Rectal smooth muscle tissue (tissue), 1 donor: Measurements from ENCODE around the gene NAT10.
A peak's percentile ranks its signal among the peaks of the same experiment; 100 is the strongest.

ENCODE experiments used
- H3K27ac ChIP-seq: one replicate; pipeline ENCODE4 v1.7.0; 2013; ENCODE audit warnings: low read depth, low read length, inconsistent platforms
- H3K27me3 ChIP-seq: one replicate; pipeline ENCODE4 v1.7.0; 2013; ENCODE audit warnings: low read length; ENCODE audit not compliant: control insufficient read depth, insufficient read depth
- H3K36me3 ChIP-seq: one replicate; pipeline ENCODE4 v1.7.0; 2013; ENCODE audit warnings: low read length; ENCODE audit not compliant: control insufficient read depth, insufficient read depth
- H3K4me1 ChIP-seq: one replicate; pipeline ENCODE4 v1.7.0; 2013; ENCODE audit warnings: low read length; ENCODE audit not compliant: control insufficient read depth, insufficient read depth
- H3K4me3 ChIP-seq: one replicate; pipeline ENCODE4 v1.7.0; 2013; ENCODE audit warnings: low read length
- H3K9ac ChIP-seq: one replicate; pipeline ENCODE4 v1.7.0; 2013; ENCODE audit warnings: low read length

The NAT10 gene

DNA sequence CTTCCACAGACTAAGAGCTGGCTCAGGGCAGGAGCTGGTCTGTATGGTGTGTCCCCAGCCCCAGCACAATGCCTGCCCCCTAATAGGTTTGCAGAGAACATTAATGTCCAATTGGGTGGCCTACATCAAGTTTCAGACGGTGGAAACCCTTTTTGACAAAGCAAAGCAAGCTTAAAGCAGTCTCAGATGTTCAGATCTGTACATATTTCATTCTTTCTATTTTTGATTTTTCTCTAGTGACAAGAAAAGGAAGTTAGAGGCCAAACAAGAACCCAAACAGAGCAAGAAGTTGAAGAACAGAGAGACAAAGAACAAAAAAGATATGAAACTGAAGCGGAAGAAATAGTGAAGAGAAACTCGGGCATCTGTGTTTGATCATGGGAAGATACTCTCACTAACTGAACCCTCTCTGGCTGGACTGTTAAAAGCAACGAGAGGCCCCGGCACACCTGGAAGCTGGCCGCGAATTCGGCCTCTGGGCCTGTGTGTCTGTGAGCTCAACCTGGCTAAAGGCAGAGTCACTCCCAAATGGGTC lies 40.5 kb downstream of the NAT10 start:
- Histone ChIP-seq H3K4me3 (no peak overlapping the region), H3K9ac (no peak overlapping the region)

DNA sequence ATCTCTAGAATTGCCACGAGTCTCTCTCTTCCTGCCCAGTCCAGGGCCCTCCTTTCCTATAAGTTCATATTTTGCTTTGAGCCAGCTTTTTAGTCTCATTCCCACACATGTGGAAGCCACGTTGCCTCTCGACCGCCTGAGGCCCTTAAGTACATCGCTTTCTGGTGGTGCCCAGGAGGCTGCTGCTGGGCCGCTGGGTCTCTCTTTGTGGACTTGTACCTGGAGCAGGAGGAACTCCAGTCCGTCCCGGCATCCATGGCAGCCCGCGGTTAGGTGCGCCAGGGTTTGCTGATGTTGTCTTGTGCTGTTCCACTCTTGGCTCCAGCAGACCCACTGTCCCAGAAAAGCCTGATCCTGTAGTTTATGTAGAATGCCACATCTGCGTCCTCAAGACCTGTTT lies 41.0 kb downstream of the NAT10 start:
- H3K9ac ChIP-seq = no peak overlapping the region
- peaks cover 46% of the 10 kb centered on the region for H3K36me3 ChIP-seq
- H3K27me3 ChIP-seq = no peaks in the 10 kb centered on the region
- no peaks in the 10 kb centered on the region for H3K4me1 ChIP-seq
- H3K27ac ChIP-seq = no peak overlapping the region
- no peak overlapping the region for H3K4me3 ChIP-seq

More for the DNA sequence above, 40.5 kb downstream of the NAT10 start:
- peaks cover 51% of the 10 kb centered on the region for H3K36me3 ChIP-seq
- no peaks in the 10 kb centered on the region for H3K27me3 ChIP-seq
- no peak overlapping the region for H3K27ac ChIP-seq
- H3K4me1 ChIP-seq = no peaks in the 10 kb centered on the region

DNA sequence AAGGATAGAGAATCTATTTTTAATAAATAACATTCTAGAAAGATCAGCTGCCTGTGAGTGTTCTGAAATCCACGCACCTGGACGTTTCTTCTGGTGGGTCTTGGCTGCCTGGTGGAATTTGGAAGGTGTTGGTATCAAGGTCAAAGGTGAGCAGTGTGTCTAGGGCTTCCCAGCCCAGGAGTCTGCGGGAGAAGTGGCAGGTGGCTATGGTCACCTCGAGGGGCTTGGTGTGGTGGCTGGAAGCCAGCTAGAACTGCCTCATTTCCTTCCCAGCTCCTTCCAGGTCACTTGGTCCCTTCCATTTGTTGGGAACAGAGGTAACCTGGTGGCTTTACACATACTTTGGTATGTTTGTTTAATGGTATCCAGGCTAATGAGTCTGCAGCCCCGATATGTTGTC lies 41.4 kb downstream of the NAT10 start:
- Histone ChIP-seq H3K4me3 (no peak overlapping the region), H3K27ac (no peak overlapping the region), H3K4me1 (no peaks in the 10 kb centered on the region), H3K9ac (no peak overlapping the region), H3K36me3 (peaks cover 42% of the 10 kb centered on the region), H3K27me3 (no peaks in the 10 kb centered on the region)

DNA sequence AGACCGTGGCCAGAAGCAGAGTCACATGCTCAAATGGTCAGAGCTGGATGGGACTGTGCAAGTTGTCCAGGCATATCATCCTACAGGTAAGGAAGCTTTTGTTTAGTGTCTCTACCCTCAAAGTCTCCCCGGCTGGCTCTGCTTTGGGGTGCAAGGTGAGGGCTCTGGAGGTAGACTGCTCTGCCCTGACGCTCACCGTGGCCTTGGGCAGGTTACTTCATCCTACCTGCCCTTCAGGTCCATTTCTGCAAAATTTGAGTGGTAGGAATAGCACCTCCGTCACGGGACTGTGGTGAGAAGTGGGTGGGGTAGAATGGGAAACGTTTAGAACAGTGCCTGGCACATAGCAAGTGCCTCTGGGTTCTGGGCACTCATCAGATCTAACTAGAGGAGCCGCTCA lies 42.2 kb downstream of the NAT10 start:
- H3K27ac ChIP-seq = no peak overlapping the region
- no peak overlapping the region for H3K9ac ChIP-seq
- peaks cover 36% of the 10 kb centered on the region for H3K36me3 ChIP-seq
- H3K4me3 ChIP-seq = no peak overlapping the region
- no peaks in the 10 kb centered on the region for H3K4me1 ChIP-seq
- H3K27me3 ChIP-seq = no peaks in the 10 kb centered on the region

DNA sequence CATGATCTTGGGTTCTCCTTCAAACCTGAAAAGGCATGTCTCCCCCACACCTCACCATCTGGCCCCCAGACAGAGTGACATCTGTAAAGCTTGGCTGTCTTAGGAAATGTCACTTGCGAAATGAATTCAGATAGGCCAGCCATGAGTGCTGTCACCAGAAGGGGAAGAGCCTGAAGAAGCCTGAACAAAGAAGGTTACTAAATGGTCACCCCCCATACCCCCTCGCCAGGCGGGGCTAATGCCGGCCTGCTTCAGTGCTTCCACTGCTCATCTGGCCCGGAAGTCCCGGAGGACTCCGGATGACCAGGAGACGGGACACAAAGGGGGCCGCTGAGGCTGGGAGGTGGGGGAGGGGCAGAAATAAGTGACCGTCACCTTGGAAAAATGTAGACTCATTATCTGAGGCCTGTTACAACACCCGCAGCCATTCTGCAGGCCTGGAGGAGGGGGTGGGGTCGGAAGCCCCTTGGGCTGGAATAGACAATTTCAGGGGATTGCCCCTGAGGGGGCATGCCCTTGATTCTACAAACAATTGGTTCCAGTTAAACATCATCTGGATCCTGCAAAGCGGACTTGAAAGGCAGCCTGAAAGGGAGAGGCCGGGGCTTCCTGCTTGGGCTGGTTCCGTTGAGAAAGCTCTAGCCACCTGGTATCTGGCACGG lies 43.2 kb downstream of the NAT10 start:
- peaks cover 26% of the 10 kb centered on the region for H3K36me3 ChIP-seq
- H3K9ac ChIP-seq = no peak overlapping the region
- no peak overlapping the region for H3K27ac ChIP-seq
- no peaks in the 10 kb centered on the region for H3K4me1 ChIP-seq
- no peak overlapping the region for H3K4me3 ChIP-seq
- no peaks in the 10 kb centered on the region for H3K27me3 ChIP-seq

DNA sequence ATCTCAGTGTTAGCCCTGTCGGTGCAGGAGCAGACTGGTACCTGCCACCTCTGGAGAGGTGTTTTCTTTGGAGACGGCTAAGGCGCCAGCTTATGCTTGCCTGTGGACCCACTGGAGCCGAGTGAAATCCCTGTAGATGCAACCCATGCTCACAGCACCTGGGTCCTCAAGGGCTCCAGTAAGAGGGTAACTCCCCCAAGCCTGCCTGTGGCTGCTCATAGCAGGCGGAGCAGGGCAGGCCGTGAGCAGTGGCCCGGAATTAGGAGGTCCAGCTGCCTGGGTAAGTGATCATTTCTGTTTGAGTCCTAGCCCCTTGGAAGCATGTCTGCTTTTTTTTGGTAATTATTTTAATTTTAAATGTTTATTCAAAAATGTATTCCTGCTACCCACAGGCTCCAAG lies 43.8 kb downstream of the NAT10 start:
- Histone ChIP-seq H3K4me1 (no peaks in the 10 kb centered on the region), H3K4me3 (no peak overlapping the region), H3K27ac (no peak overlapping the region), H3K36me3 (peaks cover 24% of the 10 kb centered on the region), H3K9ac (no peak overlapping the region), H3K27me3 (no peaks in the 10 kb centered on the region)

DNA sequence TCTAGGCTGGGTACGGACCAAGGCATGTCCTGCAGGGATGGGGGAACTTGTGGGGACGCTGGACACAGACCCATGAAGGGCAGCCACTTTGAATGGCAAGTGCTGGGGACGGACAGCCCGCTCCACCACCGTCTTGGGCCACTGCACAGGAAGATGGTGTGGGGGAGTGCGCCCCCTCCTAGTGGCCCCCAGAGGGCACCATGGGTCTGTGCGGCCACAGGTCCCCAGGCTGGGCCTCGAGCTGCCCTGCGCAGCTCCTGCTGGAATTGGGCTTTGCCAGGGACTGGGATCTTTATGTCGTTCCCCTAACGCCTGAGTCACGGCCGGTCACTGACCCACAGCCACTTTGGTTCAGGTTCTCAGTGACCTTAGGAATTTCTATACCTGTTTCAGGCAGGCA lies 44.4 kb downstream of the NAT10 start:
- no peak overlapping the region for H3K4me3 ChIP-seq
- H3K36me3 ChIP-seq = peaks cover 24% of the 10 kb centered on the region
- peaks cover 4% of the 10 kb centered on the region for H3K4me1 ChIP-seq
- H3K27me3 ChIP-seq = no peaks in the 10 kb centered on the region
- H3K27ac ChIP-seq = no peak overlapping the region
- no peak overlapping the region for H3K9ac ChIP-seq

DNA sequence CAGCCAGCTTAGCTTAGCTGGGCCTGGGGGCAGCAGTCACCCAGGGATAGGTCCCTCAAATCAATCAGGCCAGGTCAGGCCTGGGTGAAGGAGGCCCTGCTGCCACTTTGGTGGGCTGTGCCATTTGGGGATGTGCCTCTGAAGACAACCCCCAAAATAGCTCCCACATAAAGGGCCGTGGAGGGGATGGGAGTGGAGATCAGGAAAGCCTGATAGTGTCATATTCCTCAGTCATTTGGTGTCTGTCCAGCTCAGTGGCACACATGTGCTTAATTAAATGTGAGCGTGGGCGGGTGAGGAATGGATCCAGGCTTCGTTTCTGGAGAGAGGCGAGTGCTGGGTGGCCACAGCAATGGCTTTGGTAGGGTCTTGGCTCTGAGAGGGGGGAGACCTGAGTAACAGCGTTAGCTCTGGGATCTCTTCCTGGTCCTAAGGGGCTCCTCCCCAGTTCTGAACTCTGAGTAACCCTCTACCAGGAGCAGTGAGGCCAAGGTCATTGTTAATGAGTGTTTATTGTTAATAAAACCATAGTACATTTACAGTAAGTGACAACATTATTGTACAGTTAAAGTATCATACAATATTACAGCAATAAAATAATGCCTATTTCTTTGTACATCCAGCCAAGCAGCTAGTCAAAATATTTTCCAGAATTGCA lies 45.2 kb downstream of the NAT10 start:
- H3K27me3 ChIP-seq = no peaks in the 10 kb centered on the region
- no peak overlapping the region for H3K4me3 ChIP-seq
- H3K36me3 ChIP-seq = peaks cover 18% of the 10 kb centered on the region
- peaks cover 12% of the 10 kb centered on the region for H3K4me1 ChIP-seq
- no peak overlapping the region for H3K27ac ChIP-seq
- H3K9ac ChIP-seq = no peak overlapping the region

DNA sequence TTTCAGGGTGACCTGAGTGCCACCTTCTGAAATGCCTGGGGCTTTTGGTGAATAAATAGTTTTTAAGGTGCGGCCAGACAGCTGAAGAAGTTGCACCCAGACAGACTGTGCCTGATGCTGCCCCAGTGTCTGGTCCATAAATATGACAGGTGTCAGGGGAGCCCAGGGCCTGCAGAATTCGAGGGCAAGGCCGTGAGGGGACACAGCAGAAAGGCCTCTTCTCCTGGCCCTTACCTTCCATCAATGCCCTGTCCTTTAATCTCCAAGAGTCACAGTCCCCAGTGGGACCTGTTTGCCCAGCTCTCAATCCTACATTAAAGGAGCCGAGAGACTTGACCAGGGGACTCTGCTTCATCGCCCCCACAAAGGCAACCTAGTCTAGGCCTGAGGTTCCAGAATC lies 45.7 kb downstream of the NAT10 start:
- H3K4me3 ChIP-seq = no peak overlapping the region
- H3K27ac ChIP-seq = no peak overlapping the region
- H3K27me3 ChIP-seq = no peaks in the 10 kb centered on the region
- no peak overlapping the region for H3K9ac ChIP-seq
- peaks cover 18% of the 10 kb centered on the region for H3K36me3 ChIP-seq
- H3K4me1 ChIP-seq = peaks cover 17% of the 10 kb centered on the region

DNA sequence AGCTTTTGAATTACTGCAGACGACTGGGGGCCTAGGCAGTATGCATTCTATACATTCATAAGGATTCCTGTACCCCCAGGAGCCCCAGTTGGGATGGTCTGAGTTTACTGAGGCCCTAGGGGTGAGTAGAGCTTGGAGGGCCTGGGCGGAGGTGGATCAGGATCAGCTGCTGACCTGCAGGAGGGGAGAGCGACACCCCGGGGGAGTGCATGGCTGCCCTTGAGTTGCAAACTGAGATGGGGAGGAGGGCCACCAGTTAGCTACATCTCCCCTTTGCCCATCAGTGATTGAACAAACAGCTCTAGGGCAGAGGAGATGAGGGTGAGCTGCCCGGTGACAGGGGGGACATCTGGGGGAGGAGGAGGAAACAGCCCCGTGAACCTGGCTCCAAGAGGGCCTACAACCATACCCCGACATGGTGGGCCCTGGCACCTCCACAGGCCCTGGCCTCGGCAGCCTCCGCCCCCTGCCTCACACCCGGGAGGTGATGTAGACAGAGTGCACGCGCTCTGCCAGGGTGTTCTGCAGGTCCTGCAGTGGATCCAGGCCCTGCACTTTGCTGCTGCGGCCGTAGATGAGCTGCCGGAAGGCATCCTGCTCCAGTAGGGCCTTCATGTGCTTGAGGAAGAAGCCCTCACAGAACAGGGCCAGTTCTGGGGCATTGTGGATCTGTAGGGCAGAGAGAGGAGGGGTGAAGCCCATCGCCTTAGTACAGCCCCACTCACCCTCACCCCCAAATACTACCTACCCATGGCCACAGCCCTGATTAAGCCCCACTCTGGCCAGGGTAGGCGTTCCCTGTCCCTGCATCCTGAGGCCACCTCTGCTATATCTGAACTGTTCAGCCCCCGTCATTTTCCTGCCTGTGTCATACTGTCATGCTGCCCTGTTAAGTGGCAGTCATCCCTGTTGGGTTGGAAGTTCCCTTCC lies 46.8 kb downstream of the NAT10 start:
- Histone ChIP-seq H3K27ac (no peak overlapping the region), H3K4me1 (peaks cover 17% of the 10 kb centered on the region), H3K27me3 (no peaks in the 10 kb centered on the region), H3K9ac (no peak overlapping the region), H3K36me3 (peaks cover 10% of the 10 kb centered on the region), H3K4me3 (no peak overlapping the region)

DNA sequence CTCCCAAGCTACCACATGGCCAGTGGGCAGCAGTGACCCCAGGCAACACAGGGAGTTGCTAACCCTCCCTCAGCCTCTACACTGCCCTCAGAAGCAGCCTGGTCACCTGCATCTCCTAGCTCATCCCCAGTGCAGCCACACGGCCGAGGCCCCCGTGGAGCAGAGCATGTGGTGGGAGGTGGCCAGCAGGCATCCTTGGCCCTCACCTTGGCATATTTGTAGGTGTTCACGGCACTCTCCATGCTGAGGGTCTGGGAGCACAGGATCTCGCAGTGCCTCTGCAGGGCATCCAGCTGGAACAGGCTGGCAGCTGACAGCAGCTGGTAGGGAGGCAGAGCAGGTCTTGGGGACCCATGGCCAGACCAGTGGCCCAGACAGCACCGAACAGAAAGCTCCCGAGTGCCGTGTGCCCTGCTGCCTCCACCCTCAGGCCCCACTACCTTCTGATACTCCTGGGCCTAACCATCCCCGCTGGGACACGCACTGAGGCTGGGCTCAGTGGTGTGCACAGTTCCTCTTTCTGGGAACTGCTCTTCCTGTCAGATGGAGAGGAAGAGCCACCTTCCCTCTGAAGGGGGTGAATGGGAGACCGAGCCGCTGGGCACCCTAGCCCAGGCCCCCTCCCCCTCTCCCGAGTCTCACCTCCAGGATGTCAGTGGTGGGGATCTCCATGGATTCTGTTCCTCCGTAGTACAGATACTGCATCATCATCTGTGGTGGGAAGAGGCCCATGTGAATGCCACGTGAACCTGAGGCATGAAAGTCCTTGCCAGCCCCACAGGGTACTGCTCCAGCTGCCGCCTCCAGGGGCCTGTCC lies 48.8 kb downstream of the NAT10 start:
- Histone ChIP-seq H3K4me3 (no peak overlapping the region), H3K4me1 (peaks cover 17% of the 10 kb centered on the region), H3K36me3 (peaks cover under 1% of the 10 kb centered on the region), H3K27me3 (no peaks in the 10 kb centered on the region), H3K9ac (no peak overlapping the region), H3K27ac (peak overlapping the region; percentile 81)
